8988T (cell line): ENCODE results near the gene PCYOX1L.

Source experiments
- DNase-seq: peaks from one replicate; pipeline ENCODE4 v3.0.0; 2011

PCYOX1L gene

DNA sequence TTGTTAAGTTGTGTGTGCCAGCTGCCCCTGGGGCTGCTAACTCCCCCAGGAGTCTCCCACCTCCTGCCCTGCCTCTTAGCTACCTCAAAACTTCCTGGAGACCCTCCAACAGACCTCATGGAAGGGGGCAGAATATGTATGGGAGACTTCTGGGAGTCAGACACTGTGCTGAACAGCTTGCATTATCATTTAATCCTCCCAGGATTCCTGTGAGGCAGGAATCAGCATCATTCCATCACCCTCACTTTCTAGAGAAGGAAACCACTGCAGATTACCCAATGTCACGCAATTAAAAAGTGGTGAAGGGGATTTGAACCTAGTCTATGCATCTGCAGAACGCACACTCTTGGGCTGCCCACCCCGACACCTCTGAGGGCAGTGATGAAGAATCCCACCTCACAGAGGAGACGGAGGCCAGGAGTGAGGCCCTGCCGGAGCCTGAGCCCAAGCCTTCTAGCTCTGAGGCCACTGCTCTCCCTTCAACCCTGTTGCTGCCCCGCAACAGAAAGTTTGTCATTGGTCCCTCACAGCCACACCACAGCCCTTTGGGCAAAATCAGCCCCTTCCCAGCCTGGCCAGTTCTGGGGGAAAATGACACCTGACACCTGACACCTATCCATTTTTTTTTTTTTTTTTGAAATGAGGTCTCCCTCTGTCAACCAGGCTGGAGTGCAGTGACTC is 51.6 kb downstream of the PCYOX1L start:
- no peak for DNase-seq

- no peak for DNase-seq
Measured at GRCh38 chr5:149410071-149410470, 52.2 kb downstream of the PCYOX1L start.

GRCh38 chr5:149410721-149411432 is 53.0 kb downstream of the PCYOX1L start:
- no peak for DNase-seq

- no peak for DNase-seq
Measured at GRCh38 chr5:149411738-149412519, 54.1 kb downstream of the PCYOX1L start.

DNA sequence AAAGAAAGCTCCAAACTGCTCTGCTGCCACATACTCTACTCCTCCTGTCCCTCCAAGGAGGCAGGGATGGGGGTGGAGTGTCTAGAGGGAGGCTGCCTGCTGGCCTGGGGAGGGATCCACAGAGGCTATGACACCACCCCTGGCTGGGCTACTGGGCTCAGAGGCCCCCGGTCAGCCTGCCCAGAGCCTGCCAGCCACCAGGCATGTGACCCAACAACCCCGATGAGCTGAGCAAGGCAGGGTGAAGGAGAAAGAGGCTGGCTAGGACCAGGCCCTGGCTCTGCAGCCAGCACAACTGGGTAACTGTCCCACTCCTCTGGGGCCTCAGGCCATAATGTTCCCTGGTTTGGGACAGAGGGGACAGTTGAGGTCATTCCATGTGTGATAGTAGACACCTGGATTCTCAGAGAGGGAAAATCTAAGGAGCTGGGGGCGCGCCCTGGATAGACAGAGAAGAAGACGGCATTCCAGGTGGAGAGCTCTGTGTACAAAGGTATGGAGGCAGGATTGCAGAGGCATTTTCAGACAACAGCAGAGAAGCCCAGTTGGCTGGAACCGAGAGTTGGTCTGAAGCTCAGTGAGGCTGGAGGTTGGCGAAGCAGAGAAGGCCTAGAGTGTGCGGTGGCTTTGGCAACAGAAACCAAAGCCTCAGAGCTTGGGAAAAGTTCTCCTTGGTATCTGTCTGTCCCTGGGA is 55.1 kb downstream of the PCYOX1L start:
- DNase-seq = no peak

DNA sequence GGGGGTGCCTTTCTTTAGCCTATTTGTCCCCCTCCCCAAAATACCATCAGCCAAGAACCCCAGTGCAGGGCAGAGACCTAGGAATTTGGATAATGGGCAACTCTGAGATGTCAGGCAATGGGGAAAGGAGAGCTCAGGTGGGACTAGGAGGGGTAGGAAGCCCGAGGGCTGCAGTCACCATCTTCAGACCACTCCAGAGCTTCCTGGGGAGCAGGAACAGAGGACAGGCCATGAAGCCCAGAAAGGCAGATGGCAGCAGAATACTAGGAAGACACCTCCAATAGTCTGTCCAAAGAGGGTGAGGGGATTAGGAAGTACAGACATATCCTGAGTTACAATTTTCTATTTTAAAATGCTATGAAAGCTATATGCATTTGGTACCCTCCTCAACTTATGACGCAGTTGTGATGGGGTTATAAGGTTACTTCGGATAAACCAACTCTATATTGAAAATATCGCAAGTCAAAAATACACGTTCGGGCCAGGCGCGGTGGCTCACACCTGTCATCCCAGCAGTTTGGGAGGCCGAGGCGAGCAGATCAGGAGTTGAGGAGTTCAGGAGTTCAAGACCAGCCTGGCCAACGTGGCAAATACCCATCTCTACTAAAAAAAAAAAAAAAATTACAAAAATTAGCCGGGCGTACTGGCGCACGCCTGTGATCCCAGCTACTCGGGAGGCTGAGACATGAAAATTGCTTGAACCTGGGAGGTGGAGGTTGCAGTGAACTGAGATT is 55.8 kb downstream of the PCYOX1L start:
- DNase-seq = no peak

- DNase-seq = no peak
Measured at GRCh38 chr5:149414405-149415065, 56.7 kb downstream of the PCYOX1L start.

GRCh38 chr5:149415066-149415967 is 57.5 kb downstream of the PCYOX1L start:
- no peak for DNase-seq

- no peak for DNase-seq
Measured at GRCh38 chr5:149416987-149417710, 59.3 kb downstream of the PCYOX1L start.

- no peak for DNase-seq
Measured at GRCh38 chr5:149417711-149418368, 60.0 kb downstream of the PCYOX1L start.

- DNase-seq = no peak
Measured at GRCh38 chr5:149418910-149419531, 61.2 kb downstream of the PCYOX1L start.
